SH-SY5Y (cell line): Measurements from ENCODE around the gene IFIT2.

Experiments used
- GATA2 ChIP-seq: IDR thresholded peaks from 2 replicates; pipeline ENCODE4 v1.6.1; 2011; ENCODE audit warnings: mild to moderate bottlenecking, low read depth, low read length
- GATA3 ChIP-seq: IDR thresholded peaks from 2 replicates; pipeline ENCODE4 v1.6.1; 2011; ENCODE audit warnings: low read depth, mild to moderate bottlenecking, low read length, moderate library complexity

IFIT2 gene

DNA sequence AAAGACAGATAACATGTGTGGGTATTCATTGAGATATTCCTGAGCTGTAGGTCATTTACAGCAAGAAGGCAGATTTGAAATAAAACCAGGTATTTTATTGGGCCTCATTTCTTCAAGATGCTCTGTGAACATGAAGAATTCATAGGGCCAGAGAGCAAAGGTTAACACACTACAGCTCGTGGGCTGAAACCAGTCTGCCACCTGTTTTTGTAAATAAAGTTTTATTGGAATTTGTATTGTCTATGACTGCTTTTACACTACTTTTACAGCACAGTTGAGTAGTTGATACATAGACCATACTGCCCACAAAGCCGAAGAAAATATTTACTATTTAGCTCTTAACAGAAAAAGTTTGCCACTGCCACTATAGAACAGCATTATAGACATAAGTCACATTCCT lies 28.2 kb upstream of the IFIT2 start:
- TF ChIP-seq GATA2 (no peak), GATA3 (no peak)

DNA sequence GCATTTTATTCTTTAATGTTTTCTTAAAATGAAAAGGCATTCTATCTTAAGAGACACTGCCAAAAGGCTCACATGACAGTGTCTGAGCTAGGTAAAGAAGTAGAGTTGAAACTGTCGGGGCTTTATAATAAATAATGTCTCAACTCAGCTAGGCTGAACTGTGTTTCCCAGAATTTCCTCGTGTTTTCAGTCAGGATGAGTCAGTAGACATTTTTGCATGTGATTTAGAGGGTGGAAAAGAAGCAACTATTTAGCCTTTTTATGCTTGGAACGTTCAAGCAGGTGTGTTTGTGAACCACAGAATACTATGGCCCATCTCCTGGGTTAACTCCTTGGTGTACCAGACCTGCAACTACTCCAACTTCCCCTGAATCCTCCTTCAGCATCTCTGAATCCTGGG lies 26.9 kb upstream of the IFIT2 start:
- no peak for TF ChIP-seq GATA3
- TF ChIP-seq GATA2: no peak

DNA sequence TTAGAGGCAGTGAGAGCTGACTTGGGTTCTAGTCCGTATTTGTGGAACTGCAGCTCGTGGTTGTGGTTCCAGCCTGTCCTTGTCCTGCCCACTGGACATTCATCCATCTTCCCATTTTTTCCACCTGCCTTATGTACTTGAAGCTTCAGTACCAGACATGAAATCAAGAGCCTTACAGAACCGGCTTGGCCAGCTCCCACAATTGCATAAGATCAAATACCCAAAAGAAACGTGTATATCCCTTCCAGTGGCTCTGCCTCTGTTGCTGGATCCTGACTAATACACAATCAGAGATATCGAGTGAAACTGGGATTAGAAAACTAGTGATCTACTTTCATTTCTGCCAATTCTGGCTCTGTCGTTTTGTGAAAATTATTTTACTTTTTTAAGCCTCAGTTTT lies 26.5 kb upstream of the IFIT2 start:
- no peak for TF ChIP-seq GATA2
- no peak for TF ChIP-seq GATA3

DNA sequence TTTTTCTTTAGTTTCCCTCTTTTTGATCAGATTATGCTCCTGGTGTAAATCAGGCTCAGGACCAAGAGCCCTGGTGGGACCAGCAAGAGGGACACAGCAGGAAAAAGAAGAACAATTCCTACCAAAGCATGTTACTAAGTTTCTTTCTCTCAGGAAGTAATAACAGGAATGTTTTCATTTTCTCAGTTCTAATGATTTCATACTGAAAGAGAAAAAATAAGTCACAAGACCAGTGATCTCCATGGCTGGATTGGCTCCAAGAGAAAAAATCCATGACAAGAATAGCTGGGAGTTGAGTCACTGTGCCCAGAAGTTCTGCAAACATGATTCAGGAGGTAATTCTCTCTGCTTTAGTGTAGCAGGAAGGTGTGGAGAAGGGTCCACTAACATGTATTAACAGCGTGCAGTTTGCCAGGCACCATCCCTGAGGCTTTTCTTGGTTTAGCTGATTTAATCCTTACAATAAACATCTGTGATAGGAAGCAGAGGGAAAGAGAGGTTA lies 23.8 kb upstream of the IFIT2 start:
- TF ChIP-seq GATA3 (no peak), GATA2 (no peak; the same call in 1 of the 2 replicates)

DNA sequence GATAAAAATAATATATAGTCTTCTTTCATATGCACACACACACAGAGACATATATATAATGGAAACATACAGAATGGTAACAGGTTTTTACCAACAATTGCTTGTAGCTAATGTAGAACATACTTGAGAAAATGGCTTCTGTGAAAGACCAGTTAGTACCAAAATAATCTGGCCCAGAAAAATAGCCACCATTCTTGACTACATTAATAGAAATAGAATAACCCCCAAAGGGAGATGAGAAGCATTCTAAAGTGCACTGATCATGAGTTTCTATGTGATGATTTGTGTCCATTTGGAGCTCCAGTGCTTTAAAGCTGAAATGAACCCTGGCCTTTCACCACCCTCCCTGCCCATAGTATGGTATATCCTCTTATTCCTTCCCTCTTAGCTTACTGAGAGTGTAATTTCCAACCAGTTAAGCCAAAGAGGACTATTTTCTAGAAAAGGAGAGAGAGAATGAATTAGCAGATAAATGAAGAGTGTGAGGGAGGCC lies 22.9 kb upstream of the IFIT2 start:
- TF ChIP-seq GATA2: no peak
- no peak for TF ChIP-seq GATA3

DNA sequence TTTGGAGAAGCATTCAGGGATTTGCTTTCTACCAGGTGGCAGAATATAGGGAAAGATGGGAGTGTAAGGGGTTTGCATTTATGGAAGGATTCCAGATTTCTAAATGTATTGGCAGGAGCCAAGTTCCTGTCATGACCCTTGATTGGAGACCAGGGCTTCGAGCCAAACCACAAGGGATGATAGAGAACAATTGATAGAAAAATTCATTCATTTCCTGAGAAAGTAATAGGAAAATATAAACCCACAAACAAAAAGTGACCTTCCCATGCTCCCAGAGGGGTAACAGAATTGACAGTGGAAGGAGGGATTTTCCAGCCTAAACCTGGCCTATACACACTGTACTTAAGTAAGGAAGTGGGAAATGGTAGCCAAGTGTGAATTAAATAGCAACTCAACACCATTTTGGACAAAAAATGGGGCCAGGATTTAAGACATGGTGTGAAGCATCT lies 22.4 kb upstream of the IFIT2 start:
- no peak for TF ChIP-seq GATA2
- no peak for TF ChIP-seq GATA3

DNA sequence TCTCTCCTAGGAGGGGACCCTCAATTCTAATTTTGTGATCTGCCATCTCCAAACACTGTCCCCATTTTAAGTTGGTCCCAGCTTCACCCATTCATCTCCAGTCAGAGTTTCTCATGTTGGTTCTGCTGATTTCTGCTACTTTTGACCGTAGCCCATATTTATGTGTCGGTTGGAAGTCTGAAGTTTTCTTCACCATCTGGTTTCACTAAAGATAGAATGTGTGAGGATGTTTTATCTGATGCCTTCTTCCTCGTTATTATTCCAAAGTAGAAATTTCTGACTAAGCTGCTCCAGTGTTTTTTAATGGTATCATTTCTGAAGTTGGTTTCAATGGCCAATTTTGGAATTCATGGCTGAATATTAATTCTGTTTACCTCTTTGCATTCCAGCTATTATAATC lies 21.3 kb upstream of the IFIT2 start:
- TF ChIP-seq GATA2 (no peak), GATA3 (no peak)

DNA sequence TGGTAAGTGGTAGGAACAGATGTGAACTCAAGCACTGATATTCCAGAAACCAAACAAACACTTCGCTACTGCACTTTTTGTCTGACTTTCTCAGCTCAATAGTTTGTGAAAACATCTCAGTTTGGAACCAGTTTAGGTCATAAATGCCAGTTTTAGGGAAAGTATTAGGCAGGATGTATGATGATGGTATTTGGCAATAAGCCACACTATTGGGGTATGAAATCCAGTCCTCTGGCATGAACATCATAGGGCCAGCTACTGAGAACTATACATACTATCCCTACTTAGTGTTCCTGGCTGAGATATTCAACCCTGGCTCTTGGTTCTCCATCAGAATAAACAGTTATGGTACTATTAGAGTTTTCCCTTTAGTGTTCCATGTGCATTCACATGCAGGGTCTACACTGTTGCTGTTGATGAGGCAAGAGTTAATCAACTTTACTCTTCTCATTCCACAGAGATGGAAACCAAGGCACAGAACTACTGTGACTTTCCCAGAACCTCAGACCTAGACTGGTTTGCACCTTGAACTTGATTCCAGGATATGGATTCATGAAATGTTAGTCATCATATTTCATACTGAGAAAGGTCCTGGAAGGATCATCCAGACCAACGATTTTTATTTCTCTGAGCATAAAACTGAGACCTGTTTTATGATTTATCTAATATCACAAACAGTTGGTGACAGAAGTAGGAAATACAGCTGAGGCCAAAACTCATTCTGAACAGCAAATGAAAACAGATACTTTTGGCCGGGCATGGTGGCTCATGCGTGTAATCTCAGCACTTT lies 20.0 kb upstream of the IFIT2 start:
- TF ChIP-seq GATA2 (no peak), GATA3 (no peak)

DNA sequence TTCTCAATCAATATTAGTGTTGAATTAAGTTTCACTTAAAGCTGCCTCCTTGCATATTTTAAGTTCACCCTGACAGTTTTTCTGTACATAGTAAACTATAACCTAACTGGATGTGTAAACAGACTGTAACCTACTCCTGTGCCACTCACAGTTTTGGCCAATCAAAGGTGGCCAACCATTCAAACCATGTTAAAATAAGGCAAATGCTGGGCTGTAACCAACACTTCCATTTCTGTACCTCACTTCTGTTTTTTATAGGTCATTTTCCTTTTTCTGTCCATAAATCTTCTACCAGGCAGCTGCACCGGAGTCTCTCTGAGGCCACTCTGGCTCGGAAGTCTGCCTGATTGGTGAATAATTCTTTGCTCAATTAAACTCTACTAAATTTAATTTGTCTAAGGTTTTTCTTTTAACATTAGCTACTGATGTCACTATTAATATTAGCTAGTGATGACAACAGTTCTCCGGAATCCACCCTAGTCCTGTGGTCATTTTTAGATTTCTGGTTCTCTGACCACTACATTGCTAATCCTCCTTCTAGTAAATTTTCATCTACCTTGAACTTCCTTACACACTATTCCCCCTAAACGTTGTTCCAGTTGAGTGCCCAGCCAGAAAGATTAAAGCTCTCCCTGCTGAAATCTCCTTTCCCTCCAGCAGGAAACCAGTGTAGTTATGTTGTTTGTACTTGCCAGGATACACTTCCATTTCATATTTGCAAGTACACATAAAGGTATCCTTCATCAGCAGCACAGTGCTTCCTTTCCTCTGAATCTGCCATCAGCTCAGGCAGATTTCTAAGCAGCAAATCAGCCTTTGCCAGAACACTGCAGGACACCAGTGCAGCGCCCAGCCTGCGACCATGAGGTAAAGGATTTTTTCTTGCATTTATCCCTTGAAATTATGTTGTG lies 18.6 kb upstream of the IFIT2 start:
- TF ChIP-seq GATA3 (no peak), GATA2 (no peak)

DNA sequence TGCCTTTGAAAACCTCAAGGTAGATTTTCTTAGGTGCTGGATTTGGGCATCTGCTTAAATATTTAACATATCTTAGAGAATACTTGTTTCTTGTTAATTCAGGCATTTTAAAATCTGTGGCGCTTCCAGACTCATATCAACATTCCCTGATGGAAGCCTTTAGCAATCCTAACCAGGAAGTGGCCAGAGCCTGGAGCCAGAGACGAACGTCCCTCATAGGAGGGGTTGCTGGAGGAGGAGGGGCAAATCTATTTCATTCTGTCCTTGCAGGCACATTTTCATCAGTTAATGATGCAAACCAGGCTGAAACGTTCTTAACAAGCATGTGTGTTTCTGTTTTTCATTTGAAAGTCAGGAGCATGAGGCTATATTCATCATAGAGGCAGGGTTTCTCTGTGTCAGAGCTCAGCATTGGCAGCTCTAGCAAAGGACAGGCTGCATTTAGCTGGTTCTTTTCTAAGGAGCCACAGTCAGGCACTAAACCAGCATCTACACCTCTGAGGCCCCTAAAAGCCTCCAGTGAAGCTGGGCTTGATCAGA lies 17.8 kb upstream of the IFIT2 start:
- TF ChIP-seq GATA3: no peak
- no peak for TF ChIP-seq GATA2

DNA sequence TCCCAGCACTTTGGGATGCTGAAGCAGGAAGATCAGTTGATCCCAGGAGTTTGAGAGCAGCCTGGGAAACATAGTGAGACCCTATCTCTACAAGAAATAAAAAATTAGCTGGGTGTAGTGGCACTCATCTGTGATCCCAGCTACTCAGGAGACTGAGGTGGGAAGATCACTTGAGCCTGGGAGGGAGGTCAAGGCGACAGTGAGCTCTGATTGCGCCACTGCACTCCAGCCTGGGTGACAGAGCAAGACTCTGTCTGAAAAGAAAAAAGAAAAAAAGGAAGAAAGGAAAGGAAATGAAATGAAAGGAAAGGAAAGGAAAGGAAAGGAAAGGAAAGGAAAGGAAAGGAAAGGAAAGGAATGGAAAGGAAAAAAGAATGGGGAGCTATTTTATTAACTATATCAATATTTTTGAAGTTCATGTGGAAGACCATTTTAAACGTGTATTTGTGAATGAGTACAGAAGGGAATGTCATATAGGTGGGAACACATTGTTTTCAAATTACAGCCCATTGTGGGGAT lies 7.1 kb upstream of the IFIT2 start:
- TF ChIP-seq GATA2 (no peak), GATA3 (no peak)

DNA sequence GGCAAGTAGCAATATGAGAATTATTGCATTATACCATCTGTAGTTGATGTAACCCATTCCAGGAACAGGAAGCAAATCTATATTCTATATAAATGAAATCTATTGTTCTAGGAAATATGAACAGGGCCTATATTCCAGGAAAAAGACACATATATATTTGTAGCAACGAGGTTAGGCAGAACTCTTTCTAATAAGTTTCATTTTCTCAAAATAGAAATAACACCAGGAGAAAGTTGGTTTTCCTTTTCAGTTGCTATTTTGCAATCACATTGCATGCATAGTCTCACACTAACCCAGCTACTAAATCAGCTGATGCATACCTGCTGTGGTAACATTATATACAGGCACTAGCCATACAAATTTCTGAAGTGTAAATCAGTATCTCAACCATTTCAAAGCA lies 6.2 kb upstream of the IFIT2 start:
- TF ChIP-seq GATA2 (no peak), GATA3 (no peak)

DNA sequence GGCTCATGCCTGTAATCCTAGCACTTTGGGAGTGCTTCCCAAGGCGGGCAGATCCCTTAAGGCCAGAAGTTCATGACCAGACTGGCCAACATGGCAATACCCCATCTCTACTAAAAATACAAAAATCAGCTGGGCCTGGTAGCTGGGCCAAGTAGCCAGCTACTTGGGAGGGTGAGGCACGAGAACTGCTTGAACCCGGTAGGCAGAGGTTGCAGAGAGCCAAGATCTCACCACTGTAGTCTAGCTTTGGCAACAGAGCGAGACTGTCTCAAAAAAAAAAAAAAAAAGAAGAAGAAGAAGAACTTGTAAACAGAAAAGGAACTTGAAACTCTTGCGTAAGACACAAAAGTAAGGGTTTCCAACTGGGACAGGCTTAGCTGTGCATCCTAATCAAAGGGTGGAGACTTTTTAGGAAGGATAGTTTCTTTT lies 5.6 kb upstream of the IFIT2 start:
- no peak for TF ChIP-seq GATA2
- TF ChIP-seq GATA3: no peak

DNA sequence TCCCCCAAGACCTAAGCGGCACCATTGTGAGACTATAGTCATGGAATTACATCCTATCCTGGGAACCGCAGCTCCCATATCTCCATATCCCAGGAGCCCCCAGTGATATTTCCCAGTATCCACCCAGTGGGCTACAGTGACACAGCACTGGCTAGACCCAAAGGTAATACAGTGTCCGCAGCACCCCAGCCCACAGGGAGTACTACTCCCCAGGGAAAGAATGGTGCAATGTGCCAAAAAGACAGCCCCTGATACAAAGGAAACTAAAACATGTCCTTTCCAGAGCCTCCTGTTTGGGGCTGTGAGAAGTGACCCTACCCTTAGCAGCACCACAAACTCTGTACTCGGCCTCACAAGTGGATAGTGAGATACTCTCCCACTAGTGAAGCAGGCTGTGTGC lies 4.5 kb upstream of the IFIT2 start:
- TF ChIP-seq GATA3: no peak
- TF ChIP-seq GATA2: no peak
